IMR-90 (cell line): ENCODE data around the gene CD81. TPM values are rescaled to one million over a fixed set of nuclear protein-coding genes. Genes with fewer than 3 reads are reported as not detected.

Experiments
- ATAC-seq: fragments of 200-7000 bp; cut with Tn5 transposase; 2 replicates; pipeline ENCODE4 v1.9.1; 2020; ENCODE audit warnings: low read depth, mild to moderate bottlenecking, moderate library complexity
- BruUV-seq: library from RNA; stranded (reverse); fragments of 400-500 nt; replicated peaks from 2 replicates; lab custom pipeline; 2021; lab: Mats Ljungman, UMichigan
- CTCF ChIA-PET: fragments of 300-600 bp; formaldehyde crosslinking; extraction: SDS; loops from one replicate; lab custom pipeline; 2021; ENCODE audit warnings: antibody characterized with exemption; lab: Yijun Ruan, JAX
- POLR2A ChIA-PET: fragments of 300-600 bp; sonication (Branson Sonifier 250); formaldehyde crosslinking; loops from one replicate; lab custom pipeline; 2022; ENCODE audit warnings: antibody characterized with exemption; ENCODE audit not compliant: unreplicated experiment; lab: Charles Lee
- DNase-seq: peaks from one replicate; pipeline ENCODE4 v3.0.0; 2013
- H2AFZ ChIP-seq: replicated peaks from 2 replicates; pipeline ENCODE3; 2013; ENCODE audit warnings: low read length, mild to moderate bottlenecking; ENCODE audit not compliant: poor library complexity
- H2AK5ac ChIP-seq: 2 replicates; pipeline ENCODE4 v1.6.1; 2013; ENCODE audit warnings: low read depth, low read length, inconsistent platforms
- H2AK9ac ChIP-seq: replicated peaks from 2 replicates; pipeline ENCODE3; 2013; ENCODE audit warnings: mild to moderate bottlenecking, low read depth, low read length, moderate library complexity; ENCODE audit not compliant: poor library complexity
- H2BK120ac ChIP-seq: 2 replicates; pipeline ENCODE4 v1.6.1; 2013; ENCODE audit warnings: low read depth, low read length, inconsistent platforms
- H2BK15ac ChIP-seq: 3 replicates; pipeline ENCODE4 v1.6.1; 2013; ENCODE audit warnings: low read depth, low read length, inconsistent platforms
- H2BK20ac ChIP-seq: 2 replicates; pipeline ENCODE4 v1.6.1; 2013; ENCODE audit warnings: low read depth, mild to moderate bottlenecking, inconsistent platforms, low read length, moderate library complexity
- H2BK5ac ChIP-seq: 2 replicates; pipeline ENCODE4 v1.6.1; 2013; ENCODE audit warnings: mild to moderate bottlenecking, low read depth, low read length, inconsistent platforms; ENCODE audit not compliant: poor library complexity, severe bottlenecking
- H3K14ac ChIP-seq: replicated peaks from 2 replicates; pipeline ENCODE4 v1.6.1; 2013; ENCODE audit warnings: low read depth, low read length, inconsistent platforms
- H3K18ac ChIP-seq: 2 replicates; pipeline ENCODE4 v1.6.1; 2013; ENCODE audit warnings: low read depth, low read length, control low read depth
- H3K23ac ChIP-seq: 2 replicates; pipeline ENCODE4 v1.6.1; 2013; ENCODE audit warnings: low read depth, low read length, inconsistent platforms
- H3K27ac ChIP-seq: 2 replicates; pipeline ENCODE4 v1.5.1; 2013; ENCODE audit warnings: mild to moderate bottlenecking, control low read depth, low read length; ENCODE audit not compliant: insufficient read depth
- H3K27me3 ChIP-seq: 2 replicates; pipeline ENCODE4 v1.6.1; 2013; ENCODE audit warnings: low read length; ENCODE audit not compliant: control insufficient read depth, insufficient read depth
- H3K36me3 ChIP-seq: 2 replicates; pipeline ENCODE4 v1.6.1; 2013; ENCODE audit warnings: low read length, mixed read lengths; ENCODE audit not compliant: control insufficient read depth, insufficient read depth
- H3K4ac ChIP-seq: 2 replicates; pipeline ENCODE4 v1.6.1; 2013; ENCODE audit warnings: low read depth, low read length, inconsistent platforms
- H3K4me1 ChIP-seq: 2 replicates; pipeline ENCODE4 v1.6.1; 2013; ENCODE audit warnings: low read length, mixed read lengths; ENCODE audit not compliant: control insufficient read depth, insufficient read depth
- H3K4me2 ChIP-seq: 2 replicates; pipeline ENCODE4 v1.6.1; 2013; ENCODE audit warnings: low read depth, mild to moderate bottlenecking, control low read depth, low read length, moderate library complexity
- H3K4me3 ChIP-seq: 2 replicates; pipeline ENCODE4 v1.5.1; 2013; ENCODE audit warnings: low read depth, mild to moderate bottlenecking, control low read depth, low read length, moderate library complexity; ENCODE audit not compliant: insufficient read depth
- H3K56ac ChIP-seq: 2 replicates; pipeline ENCODE4 v1.6.1; 2013; ENCODE audit warnings: low read length, inconsistent platforms; ENCODE audit not compliant: insufficient read depth; ENCODE audit errors: extremely low read depth
- H3K79me1 ChIP-seq, 2 experiments: 2 replicates each; pipeline ENCODE4 v1.6.1; 2013; ENCODE audit warnings: low read length in 2 of 2, inconsistent platforms in 1 of 2, low read depth in 1 of 2
- H3K9ac ChIP-seq: 2 replicates; pipeline ENCODE4 v1.6.1; 2013; ENCODE audit warnings: low read depth, low read length, control low read depth
- H3K9me1 ChIP-seq: 2 replicates; pipeline ENCODE4 v1.6.1; 2013; ENCODE audit warnings: low read length, inconsistent platforms; ENCODE audit not compliant: insufficient read depth
- H3K9me3 ChIP-seq: 2 replicates; pipeline ENCODE4 v1.6.1; 2013; ENCODE audit warnings: low read length; ENCODE audit not compliant: control insufficient read depth, insufficient read depth
- H4K20me1 ChIP-seq: 2 replicates; pipeline ENCODE4 v1.6.1; 2013; ENCODE audit warnings: low read length, inconsistent platforms; ENCODE audit not compliant: insufficient read depth
- H4K5ac ChIP-seq: 2 replicates; pipeline ENCODE4 v1.6.1; 2013; ENCODE audit warnings: mild to moderate bottlenecking, low read depth, low read length, control low read depth
- H4K8ac ChIP-seq, 2 experiments: 2 replicates each; pipeline ENCODE4 v1.6.1; 2013; ENCODE audit warnings: low read depth in 2 of 2, low read length in 2 of 2, control low read depth in 1 of 2, inconsistent platforms in 1 of 2
- H4K91ac ChIP-seq: 2 replicates; pipeline ENCODE4 v1.6.1; 2013; ENCODE audit warnings: low read depth, low read length, inconsistent platforms; ENCODE audit not compliant: insufficient read depth
- CEBPB ChIP-seq: IDR thresholded peaks from 2 replicates; pipeline ENCODE4 v1.6.1; 2012; ENCODE audit warnings: low read depth, low read length, improper control_type of control experiment
- CHD1 ChIP-seq: IDR thresholded peaks from 2 replicates; pipeline ENCODE4 v1.6.1; 2012; ENCODE audit warnings: low read depth, low read length, improper control_type of control experiment
- FOS ChIP-seq: fragments of 150-350 bp; IDR thresholded peaks from 2 replicates; pipeline ENCODE4 v1.6.1; 2016; ENCODE audit warnings: low read depth, low read length
- MAFK ChIP-seq: IDR thresholded peaks from 2 replicates; pipeline ENCODE4 v1.6.1; 2012; ENCODE audit warnings: low read depth, low read length, improper control_type of control experiment
- MXI1 ChIP-seq: IDR thresholded peaks from 2 replicates; pipeline ENCODE4 v1.6.1; 2012; ENCODE audit warnings: low read depth, mild to moderate bottlenecking, low read length, moderate library complexity, borderline replicate concordance
- RCOR1 ChIP-seq: IDR thresholded peaks from 2 replicates; pipeline ENCODE4 v1.6.1; 2012; ENCODE audit warnings: mild to moderate bottlenecking, low read length, improper control_type of control experiment; ENCODE audit not compliant: insufficient replicate concordance
- RFX5 ChIP-seq: IDR thresholded peaks from 2 replicates; pipeline ENCODE4 v1.8.0; 2012; ENCODE audit warnings: low read depth, mild to moderate bottlenecking, low read length, moderate library complexity
- SMC3 ChIP-seq: fragments of 150-350 bp; IDR thresholded peaks from 2 replicates; pipeline ENCODE4 v1.6.1; 2016; ENCODE audit warnings: low read depth, mild to moderate bottlenecking, antibody characterized with exemption, low read length, moderate library complexity
- USF2 ChIP-seq: fragments of 150-350 bp; IDR thresholded peaks from 2 replicates; pipeline ENCODE4 v1.6.1; 2017; ENCODE audit warnings: mild to moderate bottlenecking, antibody characterized with exemption, low read length, low read depth
- WGBS, 2 experiments: methylation state at CpG; one replicate each; pipeline versions ENCODE4 v1.1.5 to v1.1.7; 2013; ENCODE audit warnings: missing lambda C conversion rate in 2 of 2; ENCODE audit not compliant: insufficient read length in 1 of 2; ENCODE audit errors: extremely low coverage in 2 of 2; 5-methylcytosine and 5-hydroxymethylcytosine counted together
- dilution Hi-C: fragments of 300-500 bp; cut with HindIII; formaldehyde crosslinking; loops from one replicate; pipeline ENCODE4 v1.14.3; 2018; ENCODE audit warnings: low sequenced_read_pairs; ENCODE audit not compliant: unreplicated experiment
- in situ Hi-C: fragments of 300-500 bp; cut with MboI; formaldehyde crosslinking; loops from 3 replicates; pipeline ENCODE4 v1.14.3; 2019; ENCODE audit warnings: low sequenced_read_pairs, inconsistent platforms, mixed read lengths
- intact Hi-C: fragments of 100-400 bp; cut with micrococcal nuclease; formaldehyde crosslinking; loops from 2 replicates; pipeline ENCODE4 v1.10.0; 2022
- polyA plus RNA-seq, 3 experiments: library from polyadenylated mRNA; depleted of rRNA; stranded (reverse); fragments of >200 nt; gene quantifications; 2 replicates each; pipeline ENCODE4 v1.2.3, GENCODE V29; 2012; ENCODE audit warnings: low replicate concordance in 1 of 3
- total RNA-seq: library from RNA; depleted of rRNA; stranded (reverse); fragments of >200 nt; gene quantifications from 2 replicates; pipeline ENCODE4 v1.2.3, GENCODE V29; 2012
- TF ChIP-seq, protein P1 (sequence below): fragments of 150-350 bp; IDR thresholded peaks from 2 replicates; pipeline ENCODE4 v1.6.1; 2016; ENCODE audit warnings: low read depth, mild to moderate bottlenecking, low read length, moderate library complexity, borderline replicate concordance
- TF ChIP-seq, protein P2 (sequence below): conservative IDR thresholded peaks from 2 replicates; pipeline ENCODE4 v1.5.1; 2012; ENCODE audit warnings: mild to moderate bottlenecking, low read depth, low read length, improper control_type of control experiment

Gene CD81
- total and polyA plus RNA-seq, 2 of the 4 experiments (the other 2 are of a cell fraction) = 159 to 689 TPM

- no peak for TF ChIP-seq USF2
Measured at GRCh38 chr11:2391181-2391975, 14.3 kb downstream of the CD81 start (continued).

GRCh38 chr11:2392241-2392959, 15.3 kb downstream of the CD81 start:
- peaks cover 4% of the 10 kb centered on the region; the same call in 1 of the 2 replicates for H3K9me1 ChIP-seq
- H3K27me3 ChIP-seq = no peaks in the 10 kb centered on the region
- peak overlapping the region; percentile 55 for H2AK9ac ChIP-seq
- no peak for DNase-seq
- no peak overlapping the region for H3K23ac ChIP-seq
- in situ Hi-C loops (no loop called here), dilution Hi-C loops (no loop called here), intact Hi-C loops (no loop called here)
- POLR2A ChIA-PET = no interaction called here
- WGBS, 2 experiments = 86% methylated on average over 14 of the region's 26 CpGs; no CpG with 5 or more reads in 1 of the 2 experiments
- no peak overlapping the region for H4K5ac ChIP-seq
- peaks cover 30% of the 10 kb centered on the region for H3K4me1 ChIP-seq
- H3K4me2 ChIP-seq = no peak overlapping the region
- no peak overlapping the region for H2BK15ac ChIP-seq
- H3K4ac ChIP-seq = no peak overlapping the region
- CTCF ChIA-PET = no interaction called here
- peak overlapping the region; percentile 11 for H2BK5ac ChIP-seq
- H2BK120ac ChIP-seq = no peak overlapping the region
- no peak overlapping the region for H4K8ac ChIP-seq
- H3K9ac ChIP-seq = no peak overlapping the region
- H2AK5ac ChIP-seq = no peak overlapping the region
- peaks cover 19 to 46% of the 10 kb centered on the region in 2 experiments for H3K79me1 ChIP-seq
- H3K36me3 ChIP-seq = peaks cover 53% of the 10 kb centered on the region
- H3K18ac ChIP-seq = no peak overlapping the region
- H2AFZ ChIP-seq = no peak overlapping the region
- H3K4me3 ChIP-seq = no peak overlapping the region
- H2BK20ac ChIP-seq = no peak overlapping the region
- no peak for ATAC-seq
- BruUV-seq = no TSS peak
- H4K91ac ChIP-seq = no peak overlapping the region
- H3K9me3 ChIP-seq = no peaks in the 10 kb centered on the region
- no peak overlapping the region for H3K56ac ChIP-seq
- H3K14ac ChIP-seq = no peak overlapping the region
- no peak overlapping the region for H3K27ac ChIP-seq
- H4K20me1 ChIP-seq = peaks cover 48% of the 10 kb centered on the region
- TF ChIP-seq RCOR1 (no peak), CHD1 (no peak), MXI1 (no peak), MAFK (no peak), RFX5 (no peak), CEBPB (no peak), FOS (no peak), SMC3 (no peak)
- TF ChIP-seq, protein P1, sequence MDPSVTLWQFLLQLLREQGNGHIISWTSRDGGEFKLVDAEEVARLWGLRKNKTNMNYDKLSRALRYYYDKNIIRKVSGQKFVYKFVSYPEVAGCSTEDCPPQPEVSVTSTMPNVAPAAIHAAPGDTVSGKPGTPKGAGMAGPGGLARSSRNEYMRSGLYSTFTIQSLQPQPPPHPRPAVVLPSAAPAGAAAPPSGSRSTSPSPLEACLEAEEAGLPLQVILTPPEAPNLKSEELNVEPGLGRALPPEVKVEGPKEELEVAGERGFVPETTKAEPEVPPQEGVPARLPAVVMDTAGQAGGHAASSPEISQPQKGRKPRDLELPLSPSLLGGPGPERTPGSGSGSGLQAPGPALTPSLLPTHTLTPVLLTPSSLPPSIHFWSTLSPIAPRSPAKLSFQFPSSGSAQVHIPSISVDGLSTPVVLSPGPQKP = no peak
- TF ChIP-seq, protein P2, sequence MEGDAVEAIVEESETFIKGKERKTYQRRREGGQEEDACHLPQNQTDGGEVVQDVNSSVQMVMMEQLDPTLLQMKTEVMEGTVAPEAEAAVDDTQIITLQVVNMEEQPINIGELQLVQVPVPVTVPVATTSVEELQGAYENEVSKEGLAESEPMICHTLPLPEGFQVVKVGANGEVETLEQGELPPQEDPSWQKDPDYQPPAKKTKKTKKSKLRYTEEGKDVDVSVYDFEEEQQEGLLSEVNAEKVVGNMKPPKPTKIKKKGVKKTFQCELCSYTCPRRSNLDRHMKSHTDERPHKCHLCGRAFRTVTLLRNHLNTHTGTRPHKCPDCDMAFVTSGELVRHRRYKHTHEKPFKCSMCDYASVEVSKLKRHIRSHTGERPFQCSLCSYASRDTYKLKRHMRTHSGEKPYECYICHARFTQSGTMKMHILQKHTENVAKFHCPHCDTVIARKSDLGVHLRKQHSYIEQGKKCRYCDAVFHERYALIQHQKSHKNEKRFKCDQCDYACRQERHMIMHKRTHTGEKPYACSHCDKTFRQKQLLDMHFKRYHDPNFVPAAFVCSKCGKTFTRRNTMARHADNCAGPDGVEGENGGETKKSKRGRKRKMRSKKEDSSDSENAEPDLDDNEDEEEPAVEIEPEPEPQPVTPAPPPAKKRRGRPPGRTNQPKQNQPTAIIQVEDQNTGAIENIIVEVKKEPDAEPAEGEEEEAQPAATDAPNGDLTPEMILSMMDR = no peak
